Measurements from ENCODE around the gene KRTAP17-1. TPM values are rescaled to one million over a fixed set of nuclear protein-coding genes. Genes with fewer than 3 reads are reported as not detected.

KRTAP17-1 gene
- total RNA-seq (not detected), polyA plus RNA-seq (ENCODE audit: insufficient read length in 6 of 6) (not detected)
- long read RNA-seq, donor 1 = 0 reads
- long read RNA-seq, donor 2 = 0 reads
- long read RNA-seq, donor 3 = 0 reads
- long read RNA-seq, donor 4 = 0 reads
- long read RNA-seq, donor 5 = 0 reads
- long read RNA-seq, donor 6 = 0 reads
- long read RNA-seq, donor 7 = 0 reads
- long read RNA-seq, donor 8 = 0 reads
- long read RNA-seq, donor 9 = 0 reads
- long read RNA-seq, donor 10 = 0 reads
- long read RNA-seq, donor 11 = 0 reads
- long read RNA-seq, donor 12 = 0 reads

GRCh38 chr17:41315204-41315794, at the start of gene KRTAP17-1:
Gene KRTAP17-1, minus strand, starts transcription at chr17:41315710. Its CDS starts 60 bp downstream, at chr17:41315650.
- H3K4me1 ChIP-seq = no peaks in the 10 kb centered on the region
- no peak for TF ChIP-seq CTCF (IDR thresholded peaks at IDR 0.05)
- no peak within 1 kb of the TSS for H3K4me3 ChIP-seq
- ATAC-seq (no peak), DNase-seq (peak in 1 of 4 donors; percentile 70)
- intact Hi-C loops (cut with DNase I) = no loop called here
- peaks cover 0 to 5% of the 10 kb centered on the region in 2 donors for H3K27me3 ChIP-seq
- peaks cover 0 to 8% of the 10 kb centered on the region in 2 donors for H3K9me3 ChIP-seq
- H3K27ac ChIP-seq = no peak within 1 kb of the TSS
- no peaks in the 10 kb centered on the region for H3K36me3 ChIP-seq

- Histone ChIP-seq H3K27ac (no peak overlapping the region), H3K27me3 (no peaks in the 10 kb centered on the region), H3K36me3 (no peaks in the 10 kb centered on the region), H3K4me3 (no peak overlapping the region), H3K9me3 (no peaks in the 10 kb centered on the region), H3K4me1 (no peaks in the 10 kb centered on the region)
- ATAC-seq (no peak), DNase-seq (no peak)
- no peak for TF ChIP-seq CTCF (IDR thresholded peaks at IDR 0.05)
- intact Hi-C loops (cut with DNase I) = no loop called here
Observed at GRCh38 chr17:41363881-41364280, 48.4 kb upstream of the KRTAP17-1 start.

- no peaks in the 10 kb centered on the region for H3K36me3 ChIP-seq
- no peaks in the 10 kb centered on the region for H3K4me1 ChIP-seq
- no peak overlapping the region for H3K4me3 ChIP-seq
- no peaks in the 10 kb centered on the region for H3K9me3 ChIP-seq
- ATAC-seq (no peak), DNase-seq (no peak)
- TF ChIP-seq CTCF (IDR thresholded peaks at IDR 0.05) = no peak
- H3K27me3 ChIP-seq = no peaks in the 10 kb centered on the region
- intact Hi-C loops (cut with DNase I) = no loop called here
- no peak overlapping the region for H3K27ac ChIP-seq
Observed at GRCh38 chr17:41360296-41360995, 44.9 kb upstream of the KRTAP17-1 start.

- ATAC-seq = no peak
- DNase-seq = no peak
- H3K4me3 ChIP-seq = no peak overlapping the region
- intact Hi-C loops (cut with DNase I) = no loop called here
- TF ChIP-seq CTCF (IDR thresholded peaks at IDR 0.05) = no peak
- no peaks in the 10 kb centered on the region for H3K9me3 ChIP-seq
- H3K4me1 ChIP-seq = no peaks in the 10 kb centered on the region
- H3K27ac ChIP-seq = no peak overlapping the region
- H3K27me3 ChIP-seq = no peaks in the 10 kb centered on the region
- H3K36me3 ChIP-seq = no peaks in the 10 kb centered on the region
Observed at GRCh38 chr17:41354536-41354935, 39.0 kb upstream of the KRTAP17-1 start.

Measured in left lung (tissue), 14 donors.